ENCODE results near the gene RUSC1.
"Not testable (repeated sequence)": the region's sequence is repeated elsewhere in the genome, so short reads cannot be mapped to it uniquely, and the experiment has no call there.

Gene RUSC1

GRCh38 chr1:155324717-155325602, 4.3 kb downstream of the RUSC1 start:
- DNase-seq = peak; percentile 66

- no peak for DNase-seq
These were observed 4.9 kb downstream of the RUSC1 start for GRCh38 chr1:155325603-155325893.

GRCh38 chr1:155326020-155326526, 5.4 kb downstream of the RUSC1 start:
- no peak for DNase-seq

DNA sequence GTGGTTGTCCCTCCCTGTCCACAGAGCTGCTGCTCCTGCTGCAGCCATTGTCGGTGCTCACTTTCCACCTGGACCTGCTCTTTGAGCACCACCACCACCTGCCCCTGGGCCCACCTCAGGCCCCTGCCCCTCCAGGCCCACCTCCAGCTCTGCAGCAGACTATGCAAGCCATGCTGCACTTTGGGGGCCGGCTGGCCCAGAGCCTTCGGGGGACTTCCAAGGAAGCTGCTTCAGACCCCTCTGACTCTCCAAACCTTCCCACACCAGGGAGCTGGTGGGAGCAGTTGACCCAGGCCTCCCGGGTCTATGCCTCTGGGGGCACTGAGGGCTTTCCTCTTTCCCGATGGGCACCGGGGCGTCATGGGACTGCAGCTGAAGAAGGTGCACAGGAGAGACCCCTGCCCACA, 5.9 kb downstream of the RUSC1 start:
- DNase-seq = no peak

DNA sequence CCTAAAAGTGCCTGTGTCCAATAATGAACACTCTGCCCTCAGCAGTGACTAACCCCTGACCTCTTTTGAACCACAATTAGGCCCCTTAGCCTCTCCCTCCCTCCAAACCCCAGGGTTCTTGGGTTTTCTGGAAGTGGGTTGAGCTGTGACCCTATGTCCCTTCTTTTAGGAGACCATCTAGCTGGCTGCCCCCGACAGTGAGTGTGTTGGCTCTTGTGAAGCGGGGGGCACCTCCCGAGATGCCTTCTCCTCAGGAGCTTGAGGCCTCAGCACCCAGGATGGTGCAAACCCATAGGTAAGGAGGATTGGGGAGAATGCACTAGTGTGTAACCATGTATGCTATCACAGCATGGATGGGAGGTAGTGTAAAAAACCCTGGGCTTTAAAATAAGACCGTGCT, 7.3 kb downstream of the RUSC1 start:
- DNase-seq = no peak

- not testable (repeated sequence) for DNase-seq
These were observed 8.2 kb downstream of the RUSC1 start for GRCh38 chr1:155328856-155329255.

GRCh38 chr1:155329980-155330598, 9.4 kb downstream of the RUSC1 start:
- no peak for DNase-seq

DNA sequence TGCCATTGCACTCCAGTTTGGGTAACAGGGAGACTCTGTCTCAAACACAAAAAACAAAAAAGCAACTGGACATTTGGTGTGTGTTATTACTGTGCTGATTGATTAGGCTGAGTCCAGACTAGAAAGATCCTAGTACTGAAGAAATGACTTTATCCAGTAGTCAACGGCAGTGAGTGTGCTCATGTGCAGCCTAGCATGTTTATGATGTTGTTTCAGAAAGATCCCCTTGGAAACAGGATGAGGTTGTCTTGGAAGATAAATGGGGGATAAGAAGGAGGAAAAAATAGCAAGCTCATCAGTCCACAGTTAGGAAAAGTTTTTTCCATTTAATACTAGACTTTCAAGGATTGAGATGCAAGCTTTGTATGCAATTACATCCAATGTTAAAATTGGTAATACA, 14.3 kb downstream of the RUSC1 start:
- DNase-seq = no peak

DNA sequence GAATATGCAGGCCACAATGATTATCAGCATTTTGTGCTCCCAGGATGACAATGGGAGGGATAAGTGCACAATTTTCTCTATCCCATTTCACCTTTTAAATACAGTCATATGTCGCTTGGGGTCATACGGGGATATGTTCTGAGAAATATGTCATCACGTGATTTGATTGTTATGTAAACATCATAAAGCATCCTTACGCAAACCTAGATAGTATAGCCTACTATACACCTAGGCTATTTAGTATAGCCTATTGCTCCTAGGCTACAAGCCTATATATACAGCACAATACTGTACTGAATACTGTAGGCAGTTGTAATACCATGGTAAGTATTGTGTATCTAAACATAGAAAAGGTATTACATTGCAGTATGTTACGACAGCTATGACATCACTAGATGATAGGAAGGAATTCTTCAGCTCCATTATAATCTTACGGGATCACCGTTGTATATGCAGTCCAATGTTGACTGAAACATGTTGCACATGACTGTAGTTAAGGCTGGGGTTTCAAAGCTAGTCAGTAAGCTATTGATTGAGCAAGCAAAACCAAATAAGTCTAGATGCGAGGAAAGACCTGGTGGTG, 18.9 kb downstream of the RUSC1 start:
- DNase-seq = no peak

GRCh38 chr1:155342842-155343241, 22.1 kb downstream of the RUSC1 start:
- DNase-seq = no peak

DNA sequence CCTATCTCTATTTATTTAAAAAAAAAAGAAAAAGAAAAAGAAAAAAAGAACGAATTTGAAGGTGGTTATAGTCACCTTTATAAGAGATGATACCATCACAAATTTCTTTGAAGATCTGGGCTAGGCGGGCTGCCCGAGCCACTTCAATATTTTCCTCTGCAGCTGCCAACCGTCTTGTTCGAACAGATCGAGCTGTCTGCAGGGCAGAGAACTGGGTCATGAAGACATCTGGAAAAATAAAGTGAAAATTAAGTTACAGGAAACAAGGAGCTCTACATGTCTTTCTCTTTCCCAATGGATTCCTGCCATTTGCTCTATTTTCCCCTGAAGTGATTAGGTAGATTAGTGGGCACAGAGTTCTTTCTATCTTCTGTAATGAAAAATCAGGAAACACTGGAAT, 31.9 kb downstream of the RUSC1 start:
- DNase-seq = no peak

DNA sequence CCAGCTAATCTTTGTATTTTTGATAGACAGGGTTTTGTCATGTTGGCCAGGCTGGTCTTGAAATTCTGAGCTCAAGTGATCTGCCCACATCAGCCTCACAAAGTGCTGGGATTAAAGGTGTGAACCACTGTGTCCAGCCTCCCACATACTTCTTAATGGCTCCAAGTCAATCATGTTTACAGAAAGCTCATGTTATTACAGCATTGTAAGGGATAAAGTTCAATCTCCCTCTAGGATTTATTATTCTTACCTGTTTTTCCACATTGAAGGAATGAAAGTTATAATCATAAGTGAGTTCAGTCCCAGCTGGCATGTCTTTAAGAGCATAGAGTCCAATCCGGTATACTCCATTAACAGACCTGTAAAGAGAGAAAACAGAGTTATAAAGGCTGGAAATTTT, 39.4 kb downstream of the RUSC1 start:
- DNase-seq = no peak

- DNase-seq = no peak
These were observed 58.5 kb downstream of the RUSC1 start for GRCh38 chr1:155379180-155379579.

DNA sequence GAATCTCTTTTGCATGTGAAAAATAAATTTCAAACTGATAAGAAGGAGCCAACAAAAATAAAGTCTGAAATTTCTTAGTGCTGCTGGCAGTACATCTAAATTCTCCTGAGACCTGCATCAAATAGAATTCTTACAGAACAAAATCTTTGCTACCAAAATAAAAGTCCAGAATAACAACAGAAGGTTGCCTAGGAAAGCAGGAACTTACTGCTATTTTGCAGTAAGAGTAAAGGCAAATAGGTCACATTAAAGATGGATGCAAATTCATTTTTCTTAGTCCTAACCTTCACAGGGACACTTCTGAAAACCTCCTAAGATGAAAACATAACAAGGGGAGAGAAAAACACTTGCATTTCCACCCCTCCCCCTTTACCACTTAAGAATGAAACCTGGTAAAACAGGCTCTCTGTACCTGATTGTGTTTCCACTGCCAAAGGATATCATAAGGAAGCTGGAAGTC, 59.0 kb downstream of the RUSC1 start:
- DNase-seq = peak; percentile 9

Data from hematopoietic multipotent progenitor cell treated with erythropoietin and hydrocortisone succinate and interleukin-3 and kit ligand, for 6 days (in vitro differentiated cells).